Measurements from ENCODE around the gene ZBED2. TPM values are rescaled to one million over a fixed set of nuclear protein-coding genes. Genes with fewer than 3 reads are reported as not detected.

The ZBED2 gene
- total and polyA plus RNA-seq, 2 of the 13 experiments (the other 11 are each of a cell fraction or from before 2014, with no cell fraction given) = 0.04 TPM; not detected in 1

DNA sequence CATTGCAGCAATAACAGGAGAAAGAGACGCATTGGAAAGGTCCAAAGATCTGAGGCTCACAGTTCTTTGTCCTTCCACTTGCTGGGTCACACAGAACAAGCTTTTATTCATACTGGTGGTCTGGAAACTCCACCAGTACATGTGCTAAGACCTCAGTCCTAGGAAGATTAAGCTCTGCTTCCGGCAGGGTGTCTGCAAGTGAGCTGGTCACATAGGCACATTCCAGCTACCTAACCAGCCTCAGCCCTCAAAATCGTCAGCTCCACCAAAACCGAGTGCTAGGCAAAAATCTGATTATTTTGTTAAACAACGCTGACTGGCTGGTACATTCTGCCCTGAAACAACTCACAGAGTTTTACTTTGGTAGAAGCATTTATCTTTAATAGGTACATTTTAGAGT lies 2.2 kb downstream of the ZBED2 start:
- H3K27ac ChIP-seq (ENCODE audit: extremely low read length, insufficient read depth, low read length) = no peak overlapping the region
- H2AFZ ChIP-seq (ENCODE audit: low read length) = no peak overlapping the region
- POLR2A ChIA-PET = no interaction called here
- H3K36me3 ChIP-seq (replicated peaks in 1 of 2; ENCODE audit: control insufficient read depth in 1 of 2, insufficient read depth in 2 of 2, low read length in 2 of 2) = no peaks in the 10 kb centered on the region
- no peaks in the 10 kb centered on the region for H3K79me2 ChIP-seq (ENCODE audit: insufficient read depth, low read length)
- DNase-seq (ENCODE audit: low spot score) (no peak), FAIRE-seq (no peak), ATAC-seq (no peak)
- H3K4me1 ChIP-seq (ENCODE audit: insufficient read depth, low read length) = no peaks in the 10 kb centered on the region
- intact Hi-C loops (cut with micrococcal nuclease; ENCODE audit: unreplicated experiment) (no loop called here), in situ Hi-C loops (cut with HindIII; ENCODE audit: extremely low pct_ligation_motif_present, low pct_unique_long_range_greater_than_20kb) (no loop called here)
- CTCF ChIA-PET (ENCODE audit: low intra/inter-chr PET ratio, low total read pairs) = no interaction called here
- WGBS (ENCODE audit: low lambda C conversion rate) = 21% methylated on average over 5 of the region's 5 CpGs
- H3K9me3 ChIP-seq (ENCODE audit: low read length) = no peaks in the 10 kb centered on the region
- TF ChIP-seq ZMYM4 (CRISPR knock-in tag; IDR thresholded peaks at IDR 0.05) = no peak
- no peak for TF ChIP-seq YEATS2 (CRISPR knock-in tag; IDR thresholded peaks at IDR 0.05; ENCODE audit: borderline replicate concordance)
- no peak for TF ChIP-seq KDM3A (CRISPR knock-in tag; IDR thresholded peaks at IDR 0.05; ENCODE audit: low read depth)
- TF ChIP-seq, protein P1, sequence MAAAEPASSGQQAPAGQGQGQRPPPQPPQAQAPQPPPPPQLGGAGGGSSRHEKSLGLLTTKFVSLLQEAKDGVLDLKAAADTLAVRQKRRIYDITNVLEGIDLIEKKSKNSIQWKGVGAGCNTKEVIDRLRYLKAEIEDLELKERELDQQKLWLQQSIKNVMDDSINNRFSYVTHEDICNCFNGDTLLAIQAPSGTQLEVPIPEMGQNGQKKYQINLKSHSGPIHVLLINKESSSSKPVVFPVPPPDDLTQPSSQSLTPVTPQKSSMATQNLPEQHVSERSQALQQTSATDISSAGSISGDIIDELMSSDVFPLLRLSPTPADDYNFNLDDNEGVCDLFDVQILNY (CRISPR knock-in tag; conservative IDR thresholded peaks at IDR 0.05) = no peak
- no peak for TF ChIP-seq TCF7L2 (IDR thresholded peaks at IDR 0.05; ENCODE audit: low read depth, low read length)
- no peak for TF ChIP-seq ZBTB38 (CRISPR knock-in tag; IDR thresholded peaks at IDR 0.05)
- TF ChIP-seq, protein P2, sequence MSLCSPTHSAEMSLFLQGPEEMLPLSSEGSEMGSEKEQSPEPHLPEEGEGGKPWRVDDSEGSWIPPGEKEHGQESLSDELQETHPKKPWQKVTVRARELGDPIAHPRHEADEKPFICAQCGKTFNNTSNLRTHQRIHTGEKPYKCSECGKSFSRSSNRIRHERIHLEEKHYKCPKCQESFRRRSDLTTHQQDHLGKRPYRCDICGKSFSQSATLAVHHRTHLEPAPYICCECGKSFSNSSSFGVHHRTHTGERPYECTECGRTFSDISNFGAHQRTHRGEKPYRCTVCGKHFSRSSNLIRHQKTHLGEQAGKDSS (CRISPR knock-in tag; IDR thresholded peaks at IDR 0.05; ENCODE audit: borderline replicate concordance, low read depth) = no peak
- TF ChIP-seq, protein P3, sequence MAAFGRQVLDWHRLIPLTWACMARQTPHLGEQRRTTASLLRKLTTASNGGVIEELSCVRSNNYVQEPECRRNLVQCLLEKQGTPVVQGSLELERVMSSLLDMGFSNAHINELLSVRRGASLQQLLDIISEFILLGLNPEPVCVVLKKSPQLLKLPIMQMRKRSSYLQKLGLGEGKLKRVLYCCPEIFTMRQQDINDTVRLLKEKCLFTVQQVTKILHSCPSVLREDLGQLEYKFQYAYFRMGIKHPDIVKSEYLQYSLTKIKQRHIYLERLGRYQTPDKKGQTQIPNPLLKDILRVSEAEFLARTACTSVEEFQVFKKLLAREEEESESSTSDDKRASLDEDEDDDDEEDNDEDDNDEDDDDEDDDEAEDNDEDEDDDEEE (CRISPR knock-in tag; IDR thresholded peaks at IDR 0.05) = no peak
- TF ChIP-seq, protein P4, sequence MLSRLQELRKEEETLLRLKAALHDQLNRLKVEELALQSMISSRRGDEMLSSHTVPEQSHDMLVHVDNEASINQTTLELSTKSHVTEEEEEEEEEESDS (CRISPR knock-in tag; IDR thresholded peaks at IDR 0.05; ENCODE audit: borderline replicate concordance) = no peak
- TF ChIP-seq, protein P5, sequence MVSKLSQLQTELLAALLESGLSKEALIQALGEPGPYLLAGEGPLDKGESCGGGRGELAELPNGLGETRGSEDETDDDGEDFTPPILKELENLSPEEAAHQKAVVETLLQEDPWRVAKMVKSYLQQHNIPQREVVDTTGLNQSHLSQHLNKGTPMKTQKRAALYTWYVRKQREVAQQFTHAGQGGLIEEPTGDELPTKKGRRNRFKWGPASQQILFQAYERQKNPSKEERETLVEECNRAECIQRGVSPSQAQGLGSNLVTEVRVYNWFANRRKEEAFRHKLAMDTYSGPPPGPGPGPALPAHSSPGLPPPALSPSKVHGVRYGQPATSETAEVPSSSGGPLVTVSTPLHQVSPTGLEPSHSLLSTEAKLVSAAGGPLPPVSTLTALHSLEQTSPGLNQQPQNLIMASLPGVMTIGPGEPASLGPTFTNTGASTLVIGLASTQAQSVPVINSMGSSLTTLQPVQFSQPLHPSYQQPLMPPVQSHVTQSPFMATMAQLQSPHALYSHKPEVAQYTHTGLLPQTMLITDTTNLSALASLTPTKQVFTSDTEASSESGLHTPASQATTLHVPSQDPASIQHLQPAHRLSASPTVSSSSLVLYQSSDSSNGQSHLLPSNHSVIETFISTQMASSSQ (IDR thresholded peaks at IDR 0.05; ENCODE audit: low read depth) = no peak
- TF ChIP-seq, protein P5 (CRISPR knock-in tag; IDR thresholded peaks at IDR 0.05; ENCODE audit: borderline replicate concordance) = no peak
- no peak for TF ChIP-seq GLI4 (CRISPR knock-in tag; IDR thresholded peaks at IDR 0.05; ENCODE audit: borderline replicate concordance)
- TF ChIP-seq ZNF274 (CRISPR knock-in tag; IDR thresholded peaks at IDR 0.05) = no peak
- TF ChIP-seq KLF16 (CRISPR knock-in tag; IDR thresholded peaks at IDR 0.05) = no peak
- no peak for TF ChIP-seq PRMT3 (CRISPR knock-in tag; IDR thresholded peaks at IDR 0.05; ENCODE audit: borderline replicate concordance, low read depth)
- no peak for TF ChIP-seq ZNF337 (CRISPR knock-in tag; IDR thresholded peaks at IDR 0.05; ENCODE audit: borderline replicate concordance, low read depth)
- no peak for TF ChIP-seq JARID2 (CRISPR knock-in tag; IDR thresholded peaks at IDR 0.05; ENCODE audit: insufficient replicate concordance)
- H3K9ac ChIP-seq (ENCODE audit: insufficient read depth, low read depth, low read length) = no peak overlapping the region
- H4K20me1 ChIP-seq (ENCODE audit: insufficient read depth, low read length) = no peaks in the 10 kb centered on the region
- no peak overlapping the region; the same call in 1 of the 2 replicates for H3K4me2 ChIP-seq (ENCODE audit: low read depth, low read length)
- BruUV-seq (replicated peaks) = no TSS peak
- H3K27me3 ChIP-seq (ENCODE audit: control insufficient read depth in 1 of 2, insufficient read depth in 2 of 2, low read length in 2 of 2) = no peaks in the 10 kb centered on the region
- no peak overlapping the region for H3K4me3 ChIP-seq (replicated peaks in 1 of 3; ENCODE audit: insufficient read depth in 1 of 3, low read depth in 2 of 3, low read length in 3 of 3)
